HG02642 (cell line): ENCODE measurements around the gene PTP4A1.
"Not testable (repeated sequence)": the region's sequence is repeated elsewhere in the genome, so short reads cannot be mapped to it uniquely, and the experiment has no call there.

Experiments used
- ATAC-seq: cut with Tn5 transposase; IDR thresholded peaks from one replicate; pipeline ENCODE4 v1.9.1; 2021; ENCODE audit warnings: mild to moderate bottlenecking; ENCODE audit not compliant: unreplicated experiment, poor library complexity

Gene PTP4A1

DNA sequence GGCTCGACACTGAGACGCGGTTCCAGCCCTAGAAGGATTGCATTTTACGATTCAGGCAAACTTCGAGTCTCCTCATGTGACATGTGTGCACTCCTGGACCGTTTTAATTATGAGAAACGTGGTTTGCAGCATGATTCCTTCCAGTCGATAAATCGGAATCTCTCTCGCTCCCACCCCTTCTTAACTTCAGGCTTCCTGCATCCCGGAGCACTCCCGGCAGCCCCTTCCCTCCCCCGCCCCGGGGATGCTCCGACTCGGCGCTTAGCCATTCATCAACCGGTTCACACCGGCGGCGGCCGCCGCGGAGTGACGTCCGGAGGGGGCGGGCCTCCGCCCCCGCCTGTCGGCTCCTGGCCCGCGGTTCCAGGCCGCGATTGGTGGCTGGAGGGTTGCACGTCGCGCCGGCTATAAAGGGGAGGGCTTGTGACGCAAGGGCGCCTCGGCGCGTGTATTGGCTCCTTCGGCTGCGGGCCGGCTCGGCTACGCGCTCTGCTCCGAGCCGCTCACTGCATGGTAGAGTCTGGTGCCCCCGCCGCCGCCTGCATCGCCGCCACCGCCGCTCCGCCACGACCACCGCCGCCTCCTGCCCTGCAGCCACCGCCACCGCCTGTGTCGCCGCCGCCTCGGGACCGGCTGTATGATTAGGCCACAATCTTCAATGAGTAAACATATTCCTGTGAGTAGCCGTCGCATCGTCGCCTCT is at the start of gene PTP4A1, which contains the start of gene LOC128125822:
Gene PTP4A1 (plus strand): TSS at position 437 of the 703 bp plus-strand sequence. CDS start 4,401 bp downstream, outside the sequence.
Gene LOC128125822 (plus strand): TSS at position 437 of the 703 bp plus-strand sequence.
- ATAC-seq = peak; percentile 92

DNA sequence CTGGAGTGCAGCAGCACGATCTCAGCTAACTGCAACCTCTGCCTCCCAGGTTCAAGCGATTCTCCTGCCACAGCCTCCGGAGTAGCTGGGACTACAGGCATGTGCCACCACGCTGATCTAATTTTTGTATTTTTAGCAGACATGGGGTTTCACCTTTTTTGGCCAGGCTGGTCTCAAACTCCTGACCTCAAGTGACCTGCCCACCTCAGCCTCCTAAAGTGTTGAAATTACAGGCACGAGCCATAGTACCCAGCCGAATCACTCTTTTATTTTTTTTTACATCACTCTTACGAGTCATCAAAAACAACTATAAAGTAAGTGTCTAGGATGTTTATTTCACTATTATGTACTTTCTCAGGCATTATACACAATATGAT is 49.4 kb upstream of the PTP4A1 start:
- not testable (repeated sequence) for ATAC-seq

DNA sequence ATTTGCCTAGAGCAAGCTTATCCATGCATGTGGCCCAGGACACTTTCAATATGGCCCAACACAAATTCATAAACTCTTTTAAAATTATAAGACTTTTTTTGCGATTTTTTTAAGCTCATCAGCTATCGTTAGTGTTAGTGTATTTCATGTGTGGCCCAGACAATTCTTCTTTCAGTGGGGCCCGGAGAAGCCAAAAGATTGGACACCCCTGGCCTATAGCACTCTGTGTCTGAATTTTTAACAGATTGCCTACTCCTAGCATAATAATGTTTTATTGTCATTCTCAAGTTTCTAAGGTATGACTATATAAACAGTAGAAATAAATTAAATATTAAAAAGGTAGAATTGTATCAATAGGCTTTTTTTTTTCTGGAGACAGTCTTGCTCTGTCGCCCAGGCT is 48.6 kb upstream of the PTP4A1 start:
- ATAC-seq = no peak

DNA sequence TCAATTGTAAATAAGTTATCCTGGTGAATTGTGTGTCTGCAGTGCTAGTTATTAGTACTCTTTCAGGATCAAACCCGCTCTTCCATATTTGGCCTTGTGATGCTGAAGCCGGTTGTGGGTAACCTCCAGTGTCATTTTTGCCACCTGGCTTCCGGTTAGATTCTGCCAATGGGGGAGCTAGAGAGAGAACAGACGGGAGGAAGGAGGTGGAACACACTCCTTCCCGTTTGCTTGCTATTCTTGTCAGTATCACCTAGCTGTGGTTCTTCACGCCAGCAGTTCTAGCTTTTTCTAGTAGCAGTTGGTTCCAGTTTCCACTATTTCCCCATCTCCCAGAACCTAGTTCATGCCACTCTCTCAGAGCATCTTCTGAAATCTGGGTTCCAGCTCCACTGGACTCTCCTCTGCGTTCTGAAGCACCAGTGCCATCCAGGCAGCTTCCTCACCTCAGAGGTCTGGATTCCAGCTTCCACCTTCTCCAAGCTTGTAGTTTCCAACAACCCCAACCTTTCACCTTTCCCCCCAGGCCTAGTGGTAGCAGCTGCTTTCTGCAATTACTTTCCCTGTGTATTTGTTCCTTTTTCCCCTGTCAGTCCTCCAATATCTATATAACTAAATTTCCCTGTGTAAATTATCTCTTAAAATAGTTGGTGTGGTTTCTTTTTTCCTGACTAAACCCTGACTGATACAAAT is 46.9 kb upstream of the PTP4A1 start:
- ATAC-seq = no peak

DNA sequence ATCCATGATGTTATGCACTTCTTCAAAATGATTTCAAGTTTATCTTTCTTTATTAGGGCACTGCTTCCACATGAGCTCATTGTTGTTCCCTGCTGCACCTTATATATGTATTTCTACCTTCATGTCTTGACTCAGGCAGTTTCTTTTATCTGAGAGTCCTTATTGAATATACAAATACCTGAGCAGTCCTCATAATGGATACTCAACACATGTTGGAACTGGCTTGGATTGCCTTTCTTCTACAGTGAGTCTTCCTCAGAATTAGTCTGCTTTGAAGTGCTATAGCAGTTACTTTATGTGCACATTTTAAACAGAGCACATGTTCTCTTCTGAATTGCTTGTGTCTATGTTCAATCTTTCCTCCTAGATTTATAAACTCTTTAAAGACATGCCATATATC is 45.3 kb upstream of the PTP4A1 start:
- ATAC-seq = no peak

GRCh38 chr6:63527658-63528514 is 44.4 kb upstream of the PTP4A1 start:
- ATAC-seq = no peak

GRCh38 chr6:63529498-63529897 is 42.8 kb upstream of the PTP4A1 start:
- ATAC-seq = no peak

- no peak for ATAC-seq
Measured at GRCh38 chr6:63530182-63530581, 42.1 kb upstream of the PTP4A1 start.

DNA sequence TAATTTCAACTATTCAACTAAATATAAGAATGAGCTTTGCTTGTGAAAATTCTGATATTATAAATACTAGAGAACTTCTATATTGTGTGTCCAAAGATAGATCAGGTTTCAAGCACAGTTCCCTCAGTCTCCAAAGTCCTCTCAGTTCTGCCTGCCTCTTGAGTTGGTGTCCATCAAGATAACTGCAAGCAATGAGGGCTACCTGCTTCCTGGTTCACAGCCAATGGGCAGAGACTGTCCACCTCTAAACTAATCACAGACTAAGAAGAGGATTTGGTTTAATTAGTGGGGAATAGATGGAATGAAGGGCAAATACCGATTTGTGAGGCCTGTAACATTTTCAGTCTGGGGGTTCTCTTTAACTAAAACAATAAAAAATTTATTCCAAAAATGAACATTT is 41.3 kb upstream of the PTP4A1 start:
- no peak for ATAC-seq

DNA sequence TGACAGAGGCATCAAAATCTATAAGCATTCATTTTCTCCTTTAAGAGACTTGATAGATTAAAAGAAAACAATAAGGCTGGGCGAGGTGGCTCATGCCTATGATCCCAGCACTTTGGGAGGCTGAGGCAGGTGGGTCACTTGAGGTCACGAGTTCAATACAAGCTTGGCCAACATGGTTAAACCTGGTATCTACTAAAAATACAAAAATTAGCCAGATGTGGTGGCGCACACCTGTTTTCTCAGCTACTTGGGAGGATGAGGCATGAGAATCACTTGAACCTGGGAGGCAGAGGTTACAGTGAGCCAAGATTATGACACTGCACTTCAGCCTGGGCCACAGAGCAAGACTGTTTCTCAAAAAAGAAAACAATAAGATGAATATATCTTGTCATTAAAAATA is 39.3 kb upstream of the PTP4A1 start:
- ATAC-seq = no peak

- ATAC-seq = no peak
Measured at GRCh38 chr6:63533952-63534351, 38.3 kb upstream of the PTP4A1 start.

- ATAC-seq = peak; percentile 47
Measured at GRCh38 chr6:63537201-63537958, 34.9 kb upstream of the PTP4A1 start.

- ATAC-seq = no peak
Measured at GRCh38 chr6:63537959-63538300, 34.4 kb upstream of the PTP4A1 start.

- no peak for ATAC-seq
Measured at GRCh38 chr6:63538550-63538949, 33.7 kb upstream of the PTP4A1 start.

- ATAC-seq = no peak
Measured at GRCh38 chr6:63543001-63543400, 29.3 kb upstream of the PTP4A1 start.

DNA sequence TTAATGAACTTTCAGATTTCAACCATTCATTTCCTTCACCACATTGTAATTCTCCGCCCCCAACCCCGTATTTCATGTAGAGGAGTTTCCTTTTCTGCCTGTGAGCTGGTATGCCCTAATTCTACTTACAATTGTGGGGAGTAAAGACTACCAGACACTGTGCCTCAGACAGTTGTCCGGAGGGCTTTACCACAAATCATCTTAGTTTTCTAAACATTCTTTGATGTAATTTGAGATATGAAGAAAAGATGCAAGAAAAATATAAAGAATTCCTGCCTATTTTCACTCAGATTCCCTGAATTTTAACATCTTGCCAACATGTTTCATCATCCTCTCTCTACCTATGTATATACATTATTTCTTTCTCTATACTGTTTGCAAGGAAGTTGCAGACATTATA is 28.3 kb upstream of the PTP4A1 start:
- no peak for ATAC-seq

GRCh38 chr6:63546236-63546635 is 26.0 kb upstream of the PTP4A1 start:
- ATAC-seq = no peak

DNA sequence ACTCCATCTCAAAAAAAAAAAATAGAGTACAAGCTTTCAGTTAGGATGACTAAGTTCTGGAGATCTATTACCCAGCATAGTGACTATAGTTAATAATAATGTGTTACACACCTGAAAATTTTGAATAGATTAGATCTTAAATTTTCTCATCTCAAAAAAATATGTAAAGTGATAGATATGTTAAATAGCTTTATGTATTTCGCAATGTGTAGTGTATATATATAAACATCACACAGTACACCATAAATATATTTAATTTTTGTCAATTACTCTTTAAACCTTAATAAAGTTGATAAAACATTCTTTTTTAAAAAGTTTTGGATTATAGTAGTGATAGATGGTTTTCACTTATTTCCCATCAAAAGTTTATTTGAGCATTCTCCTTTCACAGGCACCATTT is 25.6 kb upstream of the PTP4A1 start:
- ATAC-seq = no peak

GRCh38 chr6:63549076-63549475 is 23.2 kb upstream of the PTP4A1 start:
- ATAC-seq = no peak

- ATAC-seq = peak; percentile 98
Measured at GRCh38 chr6:63553208-63553607, 19.1 kb upstream of the PTP4A1 start.
